ENCODE data around the gene PSMB8. TPM values are rescaled to one million over a fixed set of nuclear protein-coding genes. Genes with fewer than 3 reads are reported as not detected.

The PSMB8 gene
- total and polyA plus RNA-seq, 2 of the 8 experiments (the other 6 are each of a cell fraction or from before 2014, with no cell fraction given): 18.4 to 43.0 TPM

DNA sequence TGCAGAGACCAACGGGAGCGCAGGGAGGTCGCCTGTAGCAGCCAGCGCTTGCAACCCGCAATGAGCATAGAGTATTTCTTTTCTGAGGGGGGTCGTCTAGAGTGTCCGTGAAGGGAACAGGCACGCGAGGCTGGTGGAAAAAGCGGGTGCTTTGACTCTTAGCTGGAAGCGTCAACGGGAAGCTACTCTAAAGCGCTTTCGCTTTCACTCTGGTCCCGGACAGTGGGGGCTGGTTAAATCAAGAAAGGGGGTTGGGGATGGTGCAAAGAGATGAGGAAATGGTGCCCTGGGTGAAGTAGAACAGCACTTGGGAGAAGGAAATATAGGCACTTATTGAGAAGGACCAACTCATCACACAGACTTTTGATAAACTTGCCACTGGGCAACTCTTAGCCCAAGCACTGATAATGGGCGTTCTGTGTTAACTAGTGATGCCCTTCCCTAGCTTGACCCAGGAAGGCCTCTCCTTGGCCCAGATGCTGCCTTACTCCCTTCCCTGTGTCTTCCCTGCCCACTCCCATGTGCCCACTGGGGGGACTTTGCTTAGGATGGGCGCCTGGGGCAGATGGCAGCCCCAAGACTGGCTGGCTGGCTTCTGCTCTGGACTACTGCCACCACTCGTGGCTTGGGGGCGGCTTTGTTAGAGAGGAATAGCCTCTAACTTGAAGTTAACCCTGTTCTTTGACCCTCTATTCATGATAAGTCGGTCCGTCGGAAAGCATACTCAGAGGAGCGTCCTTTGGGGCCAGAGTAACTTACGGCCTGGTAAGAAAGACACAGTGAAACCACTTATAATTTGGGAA, 10.7 kb upstream of the PSMB8 start:
- Histone ChIP-seq H3K79me1 (ENCODE audit: low read depth, low read length) (no peaks in the 10 kb centered on the region), H3K9me3 (ENCODE audit: insufficient read depth in 2 of 2, low read depth in 1 of 2, low read length in 1 of 2) (no peaks in the 10 kb centered on the region), H4K91ac (replicated peaks; ENCODE audit: insufficient read length, low read length) (no peak overlapping the region), H2BK120ac (replicated peaks; ENCODE audit: low read depth, low read length) (no peak overlapping the region), H3K27ac (ENCODE audit: low read depth, low read length) (no peak overlapping the region), H3K23ac (ENCODE audit: insufficient read length) (no peak overlapping the region), H2BK20ac (ENCODE audit: low read length) (no peak overlapping the region), H3K18ac (ENCODE audit: extremely low read depth, low read length) (no peak overlapping the region), H4K20me1 (replicated peaks in 1 of 2; ENCODE audit: control insufficient read depth in 1 of 2, insufficient read depth in 2 of 2, low read length in 2 of 2) (no peaks in the 10 kb centered on the region), H4K8ac (ENCODE audit: extremely low read depth, insufficient read depth, low read length) (no peak overlapping the region), H3K79me2 (ENCODE audit: control insufficient read depth in 1 of 2, insufficient read depth in 2 of 2, low read length in 2 of 2) (no peaks in the 10 kb centered on the region), H3K27me3 (replicated peaks in 1 of 4; ENCODE audit: control insufficient read depth in 3 of 4, extremely low read depth in 1 of 4, insufficient read depth in 3 of 4, low read length in 3 of 4) (peaks cover 6 to 41% (median 36%) of the 10 kb centered on the region in 4 experiments), H3K4ac (replicated peaks; ENCODE audit: insufficient read length, low read depth, low read length) (no peak overlapping the region), H2AFZ (ENCODE audit: low read length) (peak overlapping the region; percentile 97), H3K23me2 (ENCODE audit: low read depth, low read length) (peaks cover 13% of the 10 kb centered on the region), H3K14ac (ENCODE audit: insufficient read length) (no peak overlapping the region), H3K56ac (replicated peaks; ENCODE audit: insufficient read length, low read depth, low read length) (no peak overlapping the region), H2BK12ac (ENCODE audit: low read depth, low read length) (no peak overlapping the region), H3K36me3 (ENCODE audit: control insufficient read depth in 2 of 4, insufficient read depth in 4 of 4, low read length in 3 of 4) (peaks cover 0 to 4% (median 0%) of the 10 kb centered on the region in 4 experiments; a peak in 1 of 8 replicates), H3K4me1 (replicated peaks in 1 of 4; ENCODE audit: control insufficient read depth in 3 of 4, insufficient read depth in 4 of 4, low read length in 3 of 4) (peaks cover 0 to 4% (median 1%) of the 10 kb centered on the region in 4 experiments; a peak in 4 of 7 replicates), H4K5ac (ENCODE audit: insufficient read length, low read depth, low read length) (no peak overlapping the region), H3K4me3 (ENCODE audit: extremely low read depth in 1 of 4, insufficient read depth in 2 of 4, low read depth in 3 of 4, low read length in 4 of 4) (peak overlapping the region; percentile 26 to 77 (median 66)), H2AK5ac (ENCODE audit: low read depth, low read length) (no peak overlapping the region), H2BK5ac (ENCODE audit: low read depth, low read length) (no peak overlapping the region), H3K9ac (replicated peaks in 1 of 4; ENCODE audit: extremely low read depth in 1 of 4, low read depth in 3 of 4, low read length in 3 of 4) (no peak overlapping the region), H2BK15ac (ENCODE audit: low read length) (0 out of 2 replicates have a peak overlapping the region, but pooled peaks have one; percentile 10), H3K4me2 (ENCODE audit: insufficient read depth in 1 of 2, low read depth in 2 of 2, low read length in 2 of 2) (peak overlapping the region; percentile 98 to 99)
- 35% methylated on average over 22 of the region's 24 CpGs; no CpG with 5 or more reads in 1 of the 2 experiments for WGBS, 2 experiments (ENCODE audit: extremely low coverage in 1 of 2, insufficient coverage in 1 of 2, insufficient read length in 1 of 2, insufficient replicate concordance in 2 of 2, low coverage in 1 of 2, low lambda C conversion rate in 2 of 2, missing lambda C conversion rate in 1 of 2)
- no peak for FAIRE-seq
- POLR2A ChIA-PET (ENCODE audit: partially characterized antibody): interaction anchor here (0.6 to 4.0 kb wide), 5 partner anchors 10 to 141 kb away, joined by 3 to 49 read pairs (median 4); partner anchors contain the start of gene BRD2
- TF ChIP-seq EZH2 (IDR thresholded peaks at IDR 0.05; ENCODE audit: low read depth, low read length, severe bottlenecking): no peak
- 0 out of 2 replicates have a peak, but pooled peaks have one; percentile 3 for TF ChIP-seq CHD2 (IDR thresholded peaks at IDR 0.05; ENCODE audit: low read length)
- no peak for DNase-seq (ENCODE audit: low read depth in 1 of 2, low spot score in 2 of 2)
- CTCF ChIA-PET (ENCODE audit: partially characterized antibody): interaction anchor here (0.6 to 19.9 kb wide), 9 partner anchors 13 to 265 kb away, joined by 3 to 402 read pairs (median 4); partner anchors contain the start of genes PSMB8 and TAP2
